Thyroid gland (tissue), 4 donors: Measurements from ENCODE around the gene MID1. TPM values are rescaled to one million over a fixed set of nuclear protein-coding genes. Genes with fewer than 3 reads are reported as not detected.

Source experiments
- DNase-seq, 2 donors: peaks; one replicate each; pipeline ENCODE4 v3.0.0-alpha.2; 2019
- H3K27ac ChIP-seq, 3 donors: fragments of 200-600 bp; sonication (generic); 1 replicate in 2 of 3; 2 replicates in 1 of 3; pipeline ENCODE4 v1.5.1; 2016 to 2019; ENCODE audit warnings: mild to moderate bottlenecking in 1 of 3, moderate library complexity in 1 of 3
- H3K27me3 ChIP-seq: fragments of 200-600 bp; sonication (generic); one replicate; pipeline ENCODE4 v1.5.1; 2019
- H3K36me3 ChIP-seq, 2 donors: fragments of 200-600 bp; sonication (generic); one replicate each; pipeline ENCODE4 v1.5.1; 2016 to 2019
- H3K4me1 ChIP-seq, 2 donors: fragments of 200-600 bp; sonication (generic); one replicate each; pipeline ENCODE4 v1.5.1; 2017 to 2019
- H3K4me3 ChIP-seq, 3 donors: fragments of 200-600 bp; sonication (generic); replicated peaks in 1 of 3; 1 replicate in 2 of 3; 2 replicates in 1 of 3; pipeline ENCODE4 v1.5.1; 2016; ENCODE audit warnings: mild to moderate bottlenecking in 1 of 3
- H3K9me3 ChIP-seq: fragments of 200-600 bp; sonication (generic); one replicate; pipeline ENCODE4 v1.5.1; 2017
- POLR2A ChIP-seq, 2 donors: fragments of 450-650 bp; IDR thresholded peaks; one replicate each; pipeline ENCODE4 v1.6.1; 2017; ENCODE audit warnings: antibody characterized with exemption in 2 of 2, mild to moderate bottlenecking in 2 of 2, moderate library complexity in 1 of 2
- WGBS, 2 donors: methylation state at CpG; one replicate each; pipeline ENCODE4 v1.1.5; 2017; 5-methylcytosine and 5-hydroxymethylcytosine counted together
- intact Hi-C: fragments of 100-400 bp; cut with DNase I; formaldehyde crosslinking; loops from one replicate; pipeline ENCODE4 v1.15.1; 2023
- total RNA-seq, 4 donors: library from RNA; depleted of rRNA; stranded (reverse); fragments of >200 nt; gene quantifications; one replicate each; pipeline ENCODE4 v1.2.3, GENCODE V29; 2016
- TF ChIP-seq, protein P1 (sequence below), 6 experiments: fragments of 200-600 bp in 3 of 6; fragments of 450-650 bp in 3 of 6; sonication (generic) in 3 of 6; IDR thresholded peaks; one replicate each; pipeline ENCODE4 v1.5.1; 2016 to 2019; ENCODE audit warnings: antibody characterized with exemption in 6 of 6, mild to moderate bottlenecking in 2 of 6, inconsistent platforms in 1 of 6, moderate library complexity in 1 of 6

The MID1 gene
- total RNA-seq, 4 donors from 2014 or later = 9.5 to 19.5 (median 12.7) TPM

DNA sequence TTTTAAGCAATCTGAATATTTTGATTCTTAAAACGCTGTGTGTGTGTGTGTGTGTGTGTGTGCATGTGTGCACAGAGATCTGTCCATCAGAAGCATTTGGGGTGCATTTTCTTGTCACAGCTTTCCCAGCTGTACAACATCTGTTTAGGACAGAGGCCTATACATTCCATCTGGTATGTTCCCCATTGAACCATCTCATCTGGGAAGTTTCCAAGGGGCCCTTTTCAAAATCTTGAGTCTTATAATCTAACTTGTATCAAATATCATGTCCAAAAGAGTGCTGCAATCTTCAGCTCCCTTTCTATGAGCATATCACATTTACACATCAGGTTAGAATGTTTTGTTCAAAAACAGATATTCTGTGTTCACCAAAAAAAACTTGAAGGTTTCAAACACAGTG, 16.5 kb upstream of the MID1 start:
- no peaks in the 10 kb centered on the region for H3K4me1 ChIP-seq
- no peaks in the 10 kb centered on the region for H3K27me3 ChIP-seq
- no peaks in the 10 kb centered on the region for H3K36me3 ChIP-seq
- intact Hi-C loops = loop anchor here (10.0 kb wide), 1 partner anchor 442 kb away; no protein-coding TSS in a partner anchor
- DNase-seq = no peak
- WGBS, 2 donors = 36 to 44% methylated on average over 1 of the region's 1 CpG
- H3K4me3 ChIP-seq = no peak overlapping the region
- no peak for TF ChIP-seq POLR2A (IDR thresholded peaks at IDR 0.05)
- TF ChIP-seq, protein P1, sequence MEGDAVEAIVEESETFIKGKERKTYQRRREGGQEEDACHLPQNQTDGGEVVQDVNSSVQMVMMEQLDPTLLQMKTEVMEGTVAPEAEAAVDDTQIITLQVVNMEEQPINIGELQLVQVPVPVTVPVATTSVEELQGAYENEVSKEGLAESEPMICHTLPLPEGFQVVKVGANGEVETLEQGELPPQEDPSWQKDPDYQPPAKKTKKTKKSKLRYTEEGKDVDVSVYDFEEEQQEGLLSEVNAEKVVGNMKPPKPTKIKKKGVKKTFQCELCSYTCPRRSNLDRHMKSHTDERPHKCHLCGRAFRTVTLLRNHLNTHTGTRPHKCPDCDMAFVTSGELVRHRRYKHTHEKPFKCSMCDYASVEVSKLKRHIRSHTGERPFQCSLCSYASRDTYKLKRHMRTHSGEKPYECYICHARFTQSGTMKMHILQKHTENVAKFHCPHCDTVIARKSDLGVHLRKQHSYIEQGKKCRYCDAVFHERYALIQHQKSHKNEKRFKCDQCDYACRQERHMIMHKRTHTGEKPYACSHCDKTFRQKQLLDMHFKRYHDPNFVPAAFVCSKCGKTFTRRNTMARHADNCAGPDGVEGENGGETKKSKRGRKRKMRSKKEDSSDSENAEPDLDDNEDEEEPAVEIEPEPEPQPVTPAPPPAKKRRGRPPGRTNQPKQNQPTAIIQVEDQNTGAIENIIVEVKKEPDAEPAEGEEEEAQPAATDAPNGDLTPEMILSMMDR (IDR thresholded peaks at IDR 0.05) = no peak
- no peak overlapping the region for H3K27ac ChIP-seq
- no peaks in the 10 kb centered on the region for H3K9me3 ChIP-seq

DNA sequence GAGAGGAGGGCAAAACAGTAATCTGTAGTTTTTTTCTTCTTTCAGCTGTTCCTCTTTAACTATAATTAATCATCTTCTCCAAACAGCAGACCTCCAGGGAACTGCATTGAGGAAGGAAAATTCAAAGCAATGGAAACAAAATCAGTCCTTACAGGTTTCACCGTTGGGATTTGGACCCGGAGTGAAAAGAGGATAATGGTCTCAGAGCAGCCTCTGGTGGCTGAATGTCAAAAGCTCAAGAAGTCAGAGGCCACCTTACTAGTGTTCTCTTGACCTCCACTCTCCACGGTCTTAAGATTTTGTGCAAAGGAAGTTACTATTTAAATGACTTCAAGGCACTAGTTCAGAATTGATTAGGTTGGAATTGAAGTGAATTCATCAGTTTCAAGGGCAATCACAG, 16.0 kb upstream of the MID1 start:
- peak; percentile 43 to 44 for DNase-seq
- no peaks in the 10 kb centered on the region for H3K9me3 ChIP-seq
- no peaks in the 10 kb centered on the region for H3K4me1 ChIP-seq
- intact Hi-C loops = loop anchor here (10.0 kb wide), 1 partner anchor 442 kb away; no protein-coding TSS in a partner anchor
- H3K36me3 ChIP-seq = no peaks in the 10 kb centered on the region
- no peaks in the 10 kb centered on the region for H3K27me3 ChIP-seq
- H3K4me3 ChIP-seq = no peak overlapping the region
- WGBS, 2 donors = 0 to 7% methylated on average over 3 of the region's 3 CpGs
- no peak overlapping the region for H3K27ac ChIP-seq
- TF ChIP-seq POLR2A (IDR thresholded peaks at IDR 0.05) = no peak
- TF ChIP-seq, protein P1 (IDR thresholded peaks at IDR 0.05) = peak in 4 of 6 experiments; percentile 49 to 71 (median 63)

DNA sequence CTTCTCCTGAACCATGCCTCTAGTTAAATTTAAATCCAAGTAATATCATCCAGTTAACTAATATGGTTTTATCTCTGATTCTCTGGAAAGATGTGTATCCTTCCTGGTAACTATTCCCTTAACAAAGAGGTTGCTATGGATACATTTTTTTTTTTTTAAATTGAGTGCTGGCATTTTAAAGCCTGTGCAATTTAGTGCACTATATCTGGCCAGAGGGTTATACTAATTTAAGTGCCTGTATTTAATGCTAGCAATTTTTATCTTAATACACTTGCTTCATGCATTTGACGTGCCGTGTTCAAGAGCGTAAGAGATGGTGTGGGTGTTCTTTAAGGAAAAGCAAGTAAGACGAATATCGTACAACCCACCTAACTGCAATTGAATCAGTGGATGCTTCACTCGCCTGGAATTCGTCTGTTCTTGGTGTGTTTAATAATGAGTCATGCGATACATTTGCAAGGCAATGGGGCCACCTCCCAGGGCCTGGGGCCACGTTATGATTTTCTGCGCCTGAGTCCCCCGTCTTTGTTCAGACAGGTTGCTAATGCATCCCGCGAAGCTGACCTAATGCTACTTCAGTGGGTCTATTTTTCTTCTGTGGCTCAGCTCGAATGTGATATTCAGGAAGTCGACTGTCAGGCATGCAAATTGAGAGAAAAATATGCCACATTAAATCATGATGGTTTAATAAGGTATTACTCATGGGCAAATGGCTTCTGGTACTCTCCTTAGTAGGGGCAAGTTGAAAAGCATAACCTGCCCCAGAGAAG, 14.2 kb upstream of the MID1 start:
- DNase-seq = no peak
- Histone ChIP-seq H3K9me3 (no peaks in the 10 kb centered on the region), H3K4me1 (no peaks in the 10 kb centered on the region), H3K36me3 (no peaks in the 10 kb centered on the region), H3K4me3 (no peak overlapping the region), H3K27ac (no peak overlapping the region), H3K27me3 (no peaks in the 10 kb centered on the region)
- WGBS, 2 donors = 86 to 88% methylated on average over 15 of the region's 15 CpGs
- TF ChIP-seq, protein P1 (IDR thresholded peaks at IDR 0.05) = no peak
- TF ChIP-seq POLR2A (IDR thresholded peaks at IDR 0.05) = no peak
- intact Hi-C loops = loop anchor here (10.0 kb wide), 1 partner anchor 440 kb away; no protein-coding TSS in a partner anchor

DNA sequence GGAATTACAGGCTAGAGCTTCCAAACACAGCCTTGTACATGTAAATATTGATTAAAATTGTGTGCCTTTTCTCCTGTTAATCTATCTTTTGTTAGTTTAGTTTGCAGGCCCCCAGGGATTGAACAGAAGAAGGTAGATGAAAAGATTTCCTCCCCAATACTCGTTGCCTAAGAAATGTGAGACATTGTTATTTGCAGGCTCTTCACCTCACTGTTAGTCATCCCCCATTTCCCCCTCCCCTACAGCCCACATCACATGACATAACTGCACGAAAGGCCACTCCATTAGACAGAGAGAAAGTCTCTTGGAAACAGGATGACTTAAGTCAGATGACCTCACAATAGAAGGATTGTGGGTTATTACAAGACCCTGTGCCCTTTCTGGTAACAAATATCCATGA, 13.3 kb upstream of the MID1 start:
- WGBS, 2 donors = 0 to 3% methylated on average over 2 of the region's 2 CpGs
- TF ChIP-seq, protein P1 (IDR thresholded peaks at IDR 0.05) = no peak
- TF ChIP-seq POLR2A (IDR thresholded peaks at IDR 0.05) = no peak
- no peak overlapping the region for H3K27ac ChIP-seq

More for the DNA sequence above, 13.3 kb upstream of the MID1 start:
- Histone ChIP-seq H3K27me3 (no peaks in the 10 kb centered on the region), H3K4me1 (no peaks in the 10 kb centered on the region), H3K9me3 (no peaks in the 10 kb centered on the region), H3K4me3 (no peak overlapping the region), H3K36me3 (no peaks in the 10 kb centered on the region)
- intact Hi-C loops = loop anchor here (10.0 kb wide), 1 partner anchor 439 kb away; no protein-coding TSS in a partner anchor
- DNase-seq = peak; percentile 52 to 63
